ENCODE measurements around the gene THRB.

THRB gene

GRCh38 chr3:24372559-24373197 is 122.0 kb downstream of the THRB start:
- DNase-seq = no peak

- DNase-seq = no peak
These were observed 124.1 kb downstream of the THRB start for GRCh38 chr3:24370352-24371090.

GRCh38 chr3:24368605-24369004 is 126.0 kb downstream of the THRB start:
- no peak for DNase-seq

- DNase-seq = no peak
These were observed 126.9 kb downstream of the THRB start for GRCh38 chr3:24367664-24368264.

GRCh38 chr3:24367216-24367615 is 127.4 kb downstream of the THRB start:
- no peak for DNase-seq

- no peak for DNase-seq
These were observed 129.5 kb downstream of the THRB start for GRCh38 chr3:24365168-24365567.

GRCh38 chr3:24364359-24364758 is 130.3 kb downstream of the THRB start:
- DNase-seq = no peak

DNA sequence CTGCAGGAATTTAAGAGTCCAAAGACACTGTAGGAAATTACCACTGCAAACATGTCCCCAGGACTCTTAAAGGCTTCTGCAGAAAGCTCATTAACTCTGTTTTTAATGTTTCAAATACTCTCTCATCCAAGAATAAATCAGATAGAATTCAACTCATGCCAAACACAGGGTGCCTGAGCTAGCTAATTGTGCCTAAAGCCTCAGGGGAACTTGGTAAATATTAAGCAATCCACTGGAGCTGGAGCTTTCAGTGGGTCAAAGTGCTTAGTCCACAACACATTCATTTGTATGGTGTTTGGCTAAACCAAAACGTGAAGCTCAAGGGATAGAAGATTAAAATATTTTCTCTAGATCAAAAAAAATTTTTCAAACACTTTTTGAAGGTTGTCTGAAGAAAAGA is 131.4 kb downstream of the THRB start:
- no peak for DNase-seq

DNA sequence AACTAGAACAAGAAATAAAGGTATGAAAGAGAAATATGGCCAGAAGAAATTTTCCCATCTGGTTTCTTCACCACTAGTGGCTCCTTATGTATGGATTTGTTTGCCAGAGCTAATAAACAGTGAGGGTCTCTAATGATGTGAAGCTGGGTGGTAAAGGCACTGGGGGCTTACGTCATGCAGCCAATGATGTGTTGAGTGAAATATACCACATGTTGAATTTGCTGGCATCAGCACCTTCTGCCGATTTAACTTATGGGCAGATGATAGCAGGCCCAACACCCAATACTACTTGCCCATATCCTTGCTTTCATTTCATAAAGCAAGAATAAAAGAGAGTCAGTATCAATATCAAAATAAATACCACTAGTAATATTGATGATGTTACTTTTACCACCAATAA is 133.0 kb downstream of the THRB start:
- no peak for DNase-seq

- DNase-seq = no peak
These were observed 133.7 kb downstream of the THRB start for GRCh38 chr3:24360957-24361356.

DNA sequence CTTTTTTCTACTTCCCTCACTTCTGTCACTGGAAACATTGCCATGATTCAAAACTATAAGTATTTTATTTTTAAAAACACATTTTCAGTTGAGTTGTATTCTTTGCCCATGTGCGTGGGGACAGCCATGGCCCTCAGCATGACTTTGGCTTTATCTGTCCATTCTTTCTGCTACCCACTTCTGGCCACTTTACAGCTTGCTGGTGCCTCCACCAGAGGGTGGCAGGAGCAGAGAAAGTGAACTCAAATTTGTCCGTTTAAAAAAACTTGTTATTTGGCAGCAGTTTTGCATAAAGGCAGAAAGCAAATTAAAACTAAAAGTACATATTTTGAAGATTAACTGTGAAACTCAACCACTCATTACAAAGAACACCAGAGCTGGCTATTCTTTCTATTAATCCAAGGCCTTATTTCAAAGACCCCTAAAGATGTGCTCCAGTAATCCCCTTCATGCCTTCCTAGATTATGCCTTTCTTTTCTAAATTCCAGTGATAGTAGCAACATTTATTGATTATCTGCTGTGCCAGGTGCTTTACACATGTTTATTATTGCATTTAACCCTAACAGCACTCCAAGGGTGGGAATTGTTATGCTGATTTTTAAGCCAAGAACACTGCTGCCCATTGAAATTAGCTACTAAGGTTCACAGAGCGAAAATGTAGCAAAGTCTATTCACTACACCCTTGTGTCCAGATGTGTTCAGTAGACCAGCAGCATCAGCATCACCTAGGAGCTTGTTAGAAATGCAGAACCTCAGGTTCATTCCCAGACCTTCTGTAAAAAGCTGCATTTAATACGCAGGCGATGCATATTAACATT is 134.8 kb downstream of the THRB start:
- no peak for DNase-seq

DNA sequence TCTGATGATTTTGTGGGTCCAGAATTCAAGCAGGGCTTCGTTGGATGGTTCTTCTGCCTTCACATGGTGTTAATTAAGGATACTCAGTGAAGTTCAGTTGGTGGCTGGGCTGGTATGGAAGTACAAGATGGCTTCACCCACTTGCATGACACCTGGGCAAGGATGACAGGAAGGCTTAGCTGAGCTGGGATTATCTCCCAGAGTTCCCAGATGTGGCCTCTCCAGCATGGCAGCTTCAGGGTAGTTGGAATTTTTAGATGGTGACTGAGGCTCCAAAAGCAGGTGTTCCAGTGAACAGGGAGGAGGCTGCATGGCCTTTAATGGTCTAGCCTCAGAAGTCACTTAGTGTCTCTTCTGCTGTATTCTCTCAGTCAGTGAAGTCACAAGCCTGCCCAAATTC is 135.5 kb downstream of the THRB start:
- no peak for DNase-seq

DNA sequence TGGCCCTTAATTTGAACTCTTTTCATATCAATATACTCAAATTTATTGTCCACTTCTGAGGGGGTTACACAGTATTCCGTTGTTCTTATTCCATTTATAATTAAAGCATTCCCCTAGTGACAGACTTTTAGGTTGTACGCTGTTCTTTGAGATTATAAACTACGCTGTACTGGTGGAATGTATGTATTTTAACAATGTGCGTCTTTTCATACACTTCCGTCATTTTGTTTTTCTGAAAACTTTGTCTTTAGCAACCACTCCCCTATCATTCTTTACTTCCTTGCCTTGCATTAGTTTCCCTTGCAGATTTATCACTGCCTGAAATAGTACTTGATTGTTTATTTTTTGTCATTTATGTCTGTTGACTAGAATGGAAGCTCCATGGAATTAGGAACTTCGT is 137.0 kb downstream of the THRB start:
- no peak for DNase-seq

DNA sequence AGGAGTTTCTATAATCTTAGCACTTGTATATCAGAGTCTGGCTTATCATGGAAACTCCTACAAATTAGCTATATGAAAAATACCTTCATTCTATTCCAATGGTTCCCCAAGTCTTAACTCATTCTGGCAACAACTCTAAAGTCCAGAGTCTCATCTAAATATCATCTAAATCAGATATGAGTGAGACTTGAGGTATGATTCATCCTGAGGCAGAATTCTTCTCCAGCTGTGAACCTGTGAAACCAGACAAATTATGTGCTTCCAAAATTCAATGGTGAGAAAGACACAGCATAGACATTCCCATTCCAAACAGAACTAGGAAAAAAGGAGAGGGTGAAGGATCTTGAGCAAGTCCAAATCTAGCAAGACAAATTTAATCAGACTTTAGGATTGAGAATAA is 138.8 kb downstream of the THRB start:
- no peak for DNase-seq

GRCh38 chr3:24354230-24354629 is 140.4 kb downstream of the THRB start:
- no peak for DNase-seq

DNA sequence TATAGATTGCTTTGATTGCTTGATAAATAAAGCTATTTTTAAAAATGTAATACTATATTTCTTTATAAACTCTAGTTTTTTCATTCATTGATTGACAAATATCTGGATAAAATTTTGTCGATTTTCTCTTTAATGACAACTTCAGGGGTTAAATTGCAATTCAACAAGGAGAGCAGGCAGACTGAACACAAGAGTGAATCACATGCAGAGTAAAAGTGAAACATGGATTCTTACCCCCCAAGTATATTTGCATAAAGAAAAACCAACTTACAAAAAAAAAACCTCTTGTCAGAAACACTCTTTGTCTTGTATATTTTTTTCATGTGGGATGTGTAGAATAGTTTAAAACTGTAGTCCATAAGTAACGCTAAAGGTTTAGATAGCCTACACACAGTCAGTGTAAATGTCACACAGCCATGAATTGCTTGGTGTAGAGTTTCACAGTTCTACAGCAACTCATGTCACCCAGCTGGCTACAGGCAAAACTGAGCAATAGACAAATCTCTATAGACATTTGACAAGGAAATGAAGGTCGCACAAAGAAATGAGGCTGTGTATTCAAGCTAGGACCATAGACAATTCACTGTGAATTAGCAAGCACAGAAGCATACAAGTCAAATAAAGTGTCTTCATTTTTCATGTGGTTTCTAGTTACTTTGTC is 141.6 kb downstream of the THRB start:
- DNase-seq = no peak

GRCh38 chr3:24351779-24352469 is 142.7 kb downstream of the THRB start:
- no peak for DNase-seq

- no peak for DNase-seq
These were observed 145.2 kb downstream of the THRB start for GRCh38 chr3:24349367-24350019.

DNA sequence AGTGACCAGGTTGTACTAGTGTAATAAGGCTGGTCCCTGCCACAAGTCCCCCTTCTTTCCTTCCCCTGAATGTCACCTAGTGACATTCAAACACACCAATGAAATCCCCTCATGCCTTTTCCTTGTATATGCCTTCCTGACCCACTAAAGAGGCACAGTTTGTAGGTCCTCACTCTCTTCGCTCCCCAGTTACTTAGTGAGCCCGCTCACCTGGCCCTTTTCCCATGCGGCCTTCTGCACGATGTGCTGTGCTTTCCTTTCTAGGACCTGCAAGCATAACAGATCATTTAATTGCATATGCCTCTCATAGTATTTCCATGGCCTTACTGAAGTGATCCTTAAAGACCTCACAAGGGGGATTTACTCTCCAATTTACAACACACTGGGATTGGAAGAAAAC is 146.3 kb downstream of the THRB start:
- no peak for DNase-seq

DNA sequence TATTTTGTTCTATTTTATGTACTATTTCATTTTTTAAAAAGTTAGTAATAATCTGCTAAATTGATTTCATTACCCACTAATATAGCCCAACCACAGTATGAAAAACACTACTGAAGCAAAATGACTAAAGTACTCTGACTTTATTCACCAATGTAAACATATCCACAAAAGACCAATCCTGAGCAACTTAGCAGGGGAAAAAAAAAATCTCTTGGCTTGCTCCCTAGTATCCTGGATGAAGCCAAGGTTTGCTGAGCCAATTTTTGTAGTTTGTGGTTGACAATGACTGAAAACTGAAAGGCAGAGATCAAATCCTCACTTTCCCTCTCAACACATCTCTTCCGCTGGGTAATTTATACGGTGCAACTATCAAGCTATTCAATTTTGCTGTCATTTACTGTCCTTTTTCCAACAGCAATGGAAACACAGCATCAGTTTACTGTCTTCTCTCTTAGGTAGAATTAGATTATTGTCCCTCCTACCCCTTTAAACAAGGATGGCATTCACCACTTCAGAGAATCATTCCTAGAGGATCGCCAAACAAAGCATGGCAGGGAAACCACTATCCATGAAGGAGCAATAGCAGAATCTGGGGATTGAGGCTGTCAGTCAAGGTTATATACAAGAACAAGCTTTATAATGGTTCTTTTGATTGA is 149.7 kb downstream of the THRB start:
- DNase-seq = no peak

- no peak for DNase-seq
These were observed 151.4 kb downstream of the THRB start for GRCh38 chr3:24343084-24343783.
